Measurements from ENCODE around the gene CD2BP2. TPM values are rescaled to one million over a fixed set of nuclear protein-coding genes. Genes with fewer than 3 reads are reported as not detected.

CD2BP2 gene
- total and polyA plus RNA-seq, 12 donors: 27.5 to 95.8 (median 73.0) TPM

DNA sequence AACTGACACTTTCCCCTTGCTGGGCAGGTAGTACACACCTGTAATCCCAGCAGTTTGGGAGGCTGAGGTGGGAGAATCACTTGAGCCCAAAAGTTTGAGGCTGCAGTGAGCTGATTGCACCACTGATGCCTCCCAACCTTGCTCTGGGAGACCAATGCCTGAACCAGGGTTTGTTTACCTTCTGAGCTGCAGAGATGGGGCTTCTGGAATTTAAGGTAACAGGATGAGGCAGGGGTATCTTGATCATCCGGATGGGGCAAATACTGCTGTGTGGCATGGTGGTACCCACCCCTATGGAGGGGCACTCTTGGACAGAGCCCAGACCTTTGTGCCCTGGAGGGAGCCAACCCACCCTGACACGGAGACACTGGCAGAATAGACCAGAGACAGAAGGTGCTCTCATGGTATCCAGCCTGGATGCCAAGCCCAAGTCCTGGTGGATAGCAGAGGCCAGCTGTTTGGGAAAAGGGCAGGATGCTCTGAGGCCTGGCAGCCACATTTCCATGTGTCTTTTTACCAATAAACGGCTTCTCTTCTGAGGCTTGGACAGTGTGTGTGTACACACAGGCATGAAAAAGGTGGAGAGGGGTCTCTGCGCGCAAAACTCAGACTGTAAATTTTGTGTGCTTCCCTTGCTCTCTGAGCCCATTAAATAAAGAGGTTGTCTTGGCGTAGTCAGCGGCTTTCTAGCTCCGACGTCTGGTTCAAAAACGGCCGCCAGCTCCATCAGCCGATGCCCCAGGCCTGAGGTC is 44.5 kb upstream of the CD2BP2 start:
- H3K9me3 ChIP-seq (replicated peaks in 1 of 3): no peaks in the 10 kb centered on the region
- peaks cover 5 to 26% of the 10 kb centered on the region in 2 donors for H3K4me1 ChIP-seq (replicated peaks in 1 of 2)
- no peaks in the 10 kb centered on the region for H3K27me3 ChIP-seq
- peak overlapping the region in 2 of 4 donors; percentile 61 to 84 for H3K4me3 ChIP-seq
- peaks cover 0 to 17% of the 10 kb centered on the region in 2 donors for H3K36me3 ChIP-seq (replicated peaks in 1 of 2)
- intact Hi-C loops (cut with DNase I): loop anchor here in 1 of 2 donors (10.0 kb wide), 2 partner anchors 65 to 295 kb away; no protein-coding TSS in a partner anchor
- 10 to 15% (median 13%) methylated on average over 5 to 12 of the region's 12 CpGs for WGBS, 4 donors
- H3K27ac ChIP-seq: peak overlapping the region; percentile 59 to 82 (median 72)
- no peak for TF ChIP-seq CTCF (IDR thresholded peaks at IDR 0.05)
- TF ChIP-seq POLR2A (IDR thresholded peaks at IDR 0.05): no peak
- DNase-seq: no peak

DNA sequence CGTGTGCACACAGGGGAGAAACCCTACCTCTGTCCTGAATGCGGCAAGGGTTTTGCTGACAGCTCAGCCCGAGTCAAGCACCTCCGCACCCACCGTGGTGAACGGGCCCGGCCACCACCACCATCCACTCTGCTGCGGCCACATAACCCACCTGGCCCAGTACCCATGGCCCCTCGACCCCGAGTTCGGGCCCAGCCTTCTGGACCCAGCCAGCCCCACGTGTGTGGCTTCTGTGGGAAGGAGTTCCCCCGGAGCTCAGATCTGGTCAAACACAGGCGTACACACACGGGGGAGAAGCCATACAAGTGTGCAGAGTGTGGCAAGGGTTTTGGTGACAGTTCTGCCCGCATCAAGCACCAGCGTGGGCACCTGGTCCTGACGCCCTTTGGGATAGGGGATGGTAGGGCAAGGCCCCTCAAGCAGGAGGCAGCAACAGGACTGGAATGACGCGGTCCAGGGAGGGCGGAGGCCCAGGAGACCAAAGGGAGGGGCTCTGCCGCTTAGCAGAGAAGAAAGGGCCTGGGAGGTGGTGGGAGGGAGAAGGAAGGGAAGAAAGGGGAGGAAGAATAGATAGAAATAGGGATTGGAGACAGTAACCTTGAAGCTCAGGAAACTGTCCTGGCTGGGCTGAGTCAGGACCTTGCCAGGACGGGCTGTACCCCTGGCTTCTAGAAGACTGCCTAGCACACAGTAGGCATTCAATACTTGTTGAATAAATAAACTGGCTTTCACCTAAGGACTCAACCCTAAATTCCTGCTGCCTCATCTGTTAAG is 43.7 kb upstream of the CD2BP2 start:
- 56 to 77% (median 69%) methylated on average over 11 to 23 of the region's 23 CpGs for WGBS, 4 donors
- Histone ChIP-seq H3K9me3 (replicated peaks in 1 of 3) (no peaks in the 10 kb centered on the region), H3K4me3 (no peak overlapping the region), H3K36me3 (replicated peaks in 1 of 2) (peaks cover 0 to 17% of the 10 kb centered on the region in 2 donors), H3K27ac (peak overlapping the region in 2 of 5 donors; percentile 77 to 82), H3K27me3 (no peaks in the 10 kb centered on the region), H3K4me1 (replicated peaks in 1 of 2) (peaks cover 13 to 31% of the 10 kb centered on the region in 2 donors)
- intact Hi-C loops (cut with DNase I): no loop called here
- no peak for DNase-seq
- TF ChIP-seq CTCF (IDR thresholded peaks at IDR 0.05): no peak
- no peak for TF ChIP-seq POLR2A (IDR thresholded peaks at IDR 0.05)

DNA sequence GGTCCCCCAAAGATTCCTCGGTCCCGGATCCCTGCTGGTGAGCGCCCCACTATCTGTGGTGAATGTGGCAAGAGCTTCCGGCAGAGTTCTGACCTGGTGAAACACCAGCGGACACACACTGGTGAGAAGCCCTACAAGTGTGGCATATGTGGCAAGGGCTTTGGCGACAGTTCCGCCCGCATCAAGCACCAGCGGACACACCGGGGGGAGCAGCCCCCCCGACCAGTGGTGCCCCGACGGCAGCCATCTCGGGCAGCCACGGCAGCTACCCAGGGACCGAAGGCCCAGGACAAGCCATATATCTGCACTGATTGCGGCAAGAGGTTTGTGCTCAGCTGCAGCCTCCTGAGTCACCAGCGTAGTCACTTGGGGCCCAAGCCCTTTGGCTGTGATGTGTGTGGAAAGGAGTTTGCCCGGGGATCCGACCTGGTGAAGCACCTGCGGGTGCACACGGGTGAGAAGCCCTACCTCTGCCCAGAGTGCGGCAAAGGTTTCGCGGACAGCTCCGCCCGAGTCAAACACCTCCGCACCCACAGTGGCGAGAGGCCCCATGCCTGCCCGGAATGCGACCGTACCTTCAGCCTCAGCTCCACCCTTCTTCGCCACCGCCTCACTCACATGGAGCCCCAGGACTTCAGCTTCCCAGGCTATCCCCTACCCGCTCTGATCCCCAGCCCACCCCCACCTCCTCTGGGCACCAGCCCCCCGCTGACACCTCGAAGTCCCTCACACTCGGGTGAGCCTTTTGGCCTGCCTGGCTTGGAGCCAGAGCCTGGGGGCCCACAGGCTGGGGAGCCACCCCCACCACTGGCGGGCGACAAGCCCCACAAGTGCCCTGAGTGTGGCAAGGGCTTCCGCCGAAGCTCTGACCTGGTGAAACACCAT is 42.9 kb upstream of the CD2BP2 start:
- 90 to 96% (median 93%) methylated on average over 18 to 42 of the region's 42 CpGs for WGBS, 4 donors
- no peak overlapping the region for H3K27ac ChIP-seq
- no peaks in the 10 kb centered on the region for H3K27me3 ChIP-seq
- intact Hi-C loops (cut with DNase I): no loop called here
- DNase-seq: no peak
- no peaks in the 10 kb centered on the region for H3K9me3 ChIP-seq (replicated peaks in 1 of 3)
- H3K36me3 ChIP-seq (replicated peaks in 1 of 2): peaks cover 0 to 17% of the 10 kb centered on the region in 2 donors
- TF ChIP-seq CTCF (IDR thresholded peaks at IDR 0.05) (no peak), POLR2A (IDR thresholded peaks at IDR 0.05) (no peak)
- peaks cover 13 to 31% of the 10 kb centered on the region in 2 donors for H3K4me1 ChIP-seq (replicated peaks in 1 of 2)
- no peak overlapping the region for H3K4me3 ChIP-seq

Measured in adrenal gland (tissue), 12 donors.